Hepatic stellate cell (primary cell): Measurements from ENCODE around the gene KIAA0825.
A peak's percentile ranks its signal among the peaks of the same experiment; 100 is the strongest.
"Not testable (repeated sequence)": the region's sequence is repeated elsewhere in the genome, so short reads cannot be mapped to it uniquely, and the experiment has no call there.

Experiments used
- DNase-seq: peaks from one replicate; pipeline ENCODE4 v3.0.0; 2011; ENCODE audit warnings: low spot score

The KIAA0825 gene

GRCh38 chr5:94577466-94578245 is 40.7 kb downstream of the KIAA0825 start:
- no peak for DNase-seq

- DNase-seq, result no peak
Observed at GRCh38 chr5:94575196-94575595, 43.2 kb downstream of the KIAA0825 start.

- not testable (repeated sequence) for DNase-seq
Observed at GRCh38 chr5:94573349-94573748, 45.1 kb downstream of the KIAA0825 start.

GRCh38 chr5:94571415-94571814 is 47.0 kb downstream of the KIAA0825 start:
- no peak for DNase-seq

GRCh38 chr5:94564812-94565211 is 53.6 kb downstream of the KIAA0825 start:
- DNase-seq, result no peak

- no peak for DNase-seq
Observed at GRCh38 chr5:94562327-94562971, 56.0 kb downstream of the KIAA0825 start.

- DNase-seq, result no peak
Observed at GRCh38 chr5:94558028-94558427, 60.4 kb downstream of the KIAA0825 start.

GRCh38 chr5:94551858-94552257 is 66.5 kb downstream of the KIAA0825 start:
- no peak for DNase-seq

GRCh38 chr5:94545870-94546625 is 72.4 kb downstream of the KIAA0825 start:
- no peak for DNase-seq

- no peak for DNase-seq
Observed at GRCh38 chr5:94544875-94545547, 73.4 kb downstream of the KIAA0825 start.

GRCh38 chr5:94544031-94544650 is 74.3 kb downstream of the KIAA0825 start:
- no peak for DNase-seq

GRCh38 chr5:94540856-94541494 is 77.4 kb downstream of the KIAA0825 start:
- DNase-seq, result no peak

GRCh38 chr5:94538260-94538659 is 80.1 kb downstream of the KIAA0825 start:
- DNase-seq, result no peak

- no peak for DNase-seq
Observed at GRCh38 chr5:94526706-94527105, 91.7 kb downstream of the KIAA0825 start.

GRCh38 chr5:94524841-94525697 is 93.3 kb downstream of the KIAA0825 start:
- DNase-seq, result peak; percentile 12

GRCh38 chr5:94523018-94523417 is 95.4 kb downstream of the KIAA0825 start:
- DNase-seq, result no peak

GRCh38 chr5:94522117-94522516 is 96.3 kb downstream of the KIAA0825 start:
- DNase-seq, result no peak

GRCh38 chr5:94517490-94518488 is 100.6 kb downstream of the KIAA0825 start:
- no peak for DNase-seq

GRCh38 chr5:94516148-94516547 is 102.3 kb downstream of the KIAA0825 start:
- no peak for DNase-seq
